Measurements from ENCODE around the gene ABCC1. TPM values are rescaled to one million over a fixed set of nuclear protein-coding genes. Genes with fewer than 3 reads are reported as not detected.
"Not testable (repeated sequence)": the region's sequence is repeated elsewhere in the genome, so short reads cannot be mapped to it uniquely, and the experiment has no call there.

ABCC1 gene
- total and polyA plus RNA-seq, 2 donors: 11.6 to 18.1 TPM

DNA sequence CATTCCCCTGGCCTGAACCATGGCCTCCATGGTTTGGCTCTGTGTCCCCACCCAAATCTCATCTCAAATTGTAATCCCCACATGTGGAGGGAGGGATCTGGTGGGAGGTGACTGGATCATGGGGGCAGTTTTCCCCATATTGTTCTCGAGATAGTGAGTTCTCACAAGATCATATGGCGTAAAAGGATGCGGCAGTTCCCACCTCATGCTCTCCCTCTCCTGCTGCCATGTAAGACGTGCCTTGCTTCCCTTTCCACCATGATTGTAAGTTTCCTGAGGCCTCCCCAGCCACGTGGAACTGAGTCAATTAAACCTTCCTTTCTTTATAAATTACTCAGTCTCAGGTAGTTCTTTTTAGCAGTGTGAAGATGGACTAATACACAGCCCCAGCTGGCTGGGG, 212.4 kb downstream of the ABCC1 start:
- not testable (repeated sequence) for H3K4me1 ChIP-seq (ENCODE audit: control insufficient read depth in 2 of 2, insufficient read depth in 2 of 2, low read length in 2 of 2); H3K27me3 ChIP-seq (ENCODE audit: control insufficient read depth in 2 of 2, insufficient read depth in 1 of 2, low read length in 1 of 2); H3K4me3 ChIP-seq (ENCODE audit: low read length in 2 of 2); H3K36me3 ChIP-seq (ENCODE audit: control insufficient read depth in 2 of 2, insufficient read depth in 2 of 2, low read length in 1 of 2); DNase-seq (ENCODE audit: low read depth in 6 of 9, low spot score in 9 of 9); H3K27ac ChIP-seq (ENCODE audit: low read depth in 1 of 2, low read length in 1 of 2)
- H3K9me3 ChIP-seq (ENCODE audit: control insufficient read depth in 2 of 2, insufficient read depth in 1 of 2, low read length in 1 of 2): peaks cover 2 to 16% of the 10 kb centered on the region in 2 donors
- 89% methylated on average over 5 of the region's 5 CpGs for WGBS

DNA sequence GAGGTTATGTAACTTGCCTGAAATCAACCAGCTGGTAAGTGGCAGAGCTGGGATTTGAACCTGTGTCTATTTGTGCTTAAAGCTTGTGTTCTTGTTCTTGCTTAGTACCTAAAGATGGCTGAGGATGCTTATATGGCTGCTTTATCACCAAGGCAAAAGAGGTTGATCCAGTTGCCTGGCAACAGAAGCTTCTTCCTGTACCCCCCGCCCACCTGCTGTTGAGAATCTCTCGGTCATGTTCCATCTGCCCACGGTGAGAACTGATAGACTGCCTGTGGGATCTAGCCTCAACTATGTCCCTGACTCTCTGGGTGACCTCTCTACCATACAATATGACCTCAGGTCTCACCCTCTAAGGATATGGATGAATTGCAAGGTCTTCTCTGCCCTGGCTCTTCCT, 213.2 kb downstream of the ABCC1 start:
- peak in 1 of 9 donors; percentile 22 for DNase-seq (ENCODE audit: low read depth in 6 of 9, low spot score in 9 of 9)
- no peaks in the 10 kb centered on the region for H3K27me3 ChIP-seq (ENCODE audit: control insufficient read depth in 2 of 2, insufficient read depth in 1 of 2, low read length in 1 of 2)
- H3K4me1 ChIP-seq (ENCODE audit: control insufficient read depth in 2 of 2, insufficient read depth in 2 of 2, low read length in 2 of 2): no peaks in the 10 kb centered on the region
- no peaks in the 10 kb centered on the region for H3K36me3 ChIP-seq (ENCODE audit: control insufficient read depth in 2 of 2, insufficient read depth in 2 of 2, low read length in 1 of 2)
- peaks cover 2 to 13% of the 10 kb centered on the region in 2 donors for H3K9me3 ChIP-seq (ENCODE audit: control insufficient read depth in 2 of 2, insufficient read depth in 1 of 2, low read length in 1 of 2)
- no peak overlapping the region for H3K4me3 ChIP-seq (ENCODE audit: low read length in 2 of 2)
- H3K27ac ChIP-seq (ENCODE audit: low read depth in 1 of 2, low read length in 1 of 2): no peak overlapping the region
- WGBS: 50% methylated on average over 3 of the region's 3 CpGs

DNA sequence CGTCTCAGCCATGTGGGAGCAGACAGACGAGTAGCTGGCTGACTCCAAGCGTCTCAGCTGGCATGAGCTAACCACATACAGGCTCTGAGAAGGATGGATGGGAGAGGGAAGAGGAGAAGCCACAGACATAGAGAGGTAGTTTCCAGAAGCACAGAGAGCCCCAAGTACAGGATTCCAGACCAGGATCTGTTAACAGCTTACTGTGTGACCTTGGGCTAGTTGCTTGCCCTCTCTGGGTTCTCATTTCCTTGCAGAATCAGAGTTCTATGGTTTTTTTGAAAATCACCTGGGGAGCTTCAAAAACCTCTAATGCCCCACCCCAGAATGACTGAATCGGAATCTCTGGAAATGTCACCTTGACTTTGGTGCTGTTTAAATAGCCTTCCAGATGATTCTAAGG, 213.7 kb downstream of the ABCC1 start:
- H3K27ac ChIP-seq (ENCODE audit: low read depth in 1 of 2, low read length in 1 of 2): peak overlapping the region in 1 of 2 donors; percentile 30
- H3K36me3 ChIP-seq (ENCODE audit: control insufficient read depth in 2 of 2, insufficient read depth in 2 of 2, low read length in 1 of 2): no peaks in the 10 kb centered on the region
- WGBS: 87% methylated on average over 4 of the region's 4 CpGs
- no peak overlapping the region for H3K4me3 ChIP-seq (ENCODE audit: low read length in 2 of 2)
- H3K4me1 ChIP-seq (ENCODE audit: control insufficient read depth in 2 of 2, insufficient read depth in 2 of 2, low read length in 2 of 2): no peaks in the 10 kb centered on the region
- H3K9me3 ChIP-seq (ENCODE audit: control insufficient read depth in 2 of 2, insufficient read depth in 1 of 2, low read length in 1 of 2): peaks cover 2 to 12% of the 10 kb centered on the region in 2 donors
- no peaks in the 10 kb centered on the region for H3K27me3 ChIP-seq (ENCODE audit: control insufficient read depth in 2 of 2, insufficient read depth in 1 of 2, low read length in 1 of 2)
- no peak for DNase-seq (ENCODE audit: low read depth in 6 of 9, low spot score in 9 of 9)

DNA sequence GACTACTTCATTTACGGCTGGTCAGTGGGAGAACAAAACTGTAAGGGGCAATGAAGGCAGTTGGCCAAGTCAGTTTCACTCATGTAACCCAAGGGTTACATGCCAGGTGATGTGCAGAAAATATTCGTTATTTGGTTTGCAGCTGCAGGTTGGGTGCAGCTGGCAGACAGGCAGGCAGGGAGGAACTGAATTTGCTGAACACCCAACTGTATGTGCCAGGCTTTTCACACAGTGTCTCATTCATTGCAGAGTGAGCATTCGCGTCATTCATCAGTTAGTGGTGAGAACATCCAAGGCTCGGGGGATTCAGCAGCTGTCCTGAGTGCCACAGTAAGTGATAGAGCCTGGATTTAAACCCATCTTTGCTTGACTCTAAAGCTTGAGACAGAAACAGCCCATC, 214.2 kb downstream of the ABCC1 start:
- H3K27me3 ChIP-seq (ENCODE audit: control insufficient read depth in 2 of 2, insufficient read depth in 1 of 2, low read length in 1 of 2): no peaks in the 10 kb centered on the region
- H3K27ac ChIP-seq (ENCODE audit: low read depth in 1 of 2, low read length in 1 of 2): no peak overlapping the region
- H3K9me3 ChIP-seq (ENCODE audit: control insufficient read depth in 2 of 2, insufficient read depth in 1 of 2, low read length in 1 of 2): peaks cover 2 to 12% of the 10 kb centered on the region in 2 donors
- H3K36me3 ChIP-seq (ENCODE audit: control insufficient read depth in 2 of 2, insufficient read depth in 2 of 2, low read length in 1 of 2): no peaks in the 10 kb centered on the region
- DNase-seq (ENCODE audit: low read depth in 6 of 9, low spot score in 9 of 9): peak in 1 of 9 donors; percentile 25
- no peak overlapping the region for H3K4me3 ChIP-seq (ENCODE audit: low read length in 2 of 2)
- no peaks in the 10 kb centered on the region for H3K4me1 ChIP-seq (ENCODE audit: control insufficient read depth in 2 of 2, insufficient read depth in 2 of 2, low read length in 2 of 2)
- 53% methylated on average over 5 of the region's 5 CpGs for WGBS

DNA sequence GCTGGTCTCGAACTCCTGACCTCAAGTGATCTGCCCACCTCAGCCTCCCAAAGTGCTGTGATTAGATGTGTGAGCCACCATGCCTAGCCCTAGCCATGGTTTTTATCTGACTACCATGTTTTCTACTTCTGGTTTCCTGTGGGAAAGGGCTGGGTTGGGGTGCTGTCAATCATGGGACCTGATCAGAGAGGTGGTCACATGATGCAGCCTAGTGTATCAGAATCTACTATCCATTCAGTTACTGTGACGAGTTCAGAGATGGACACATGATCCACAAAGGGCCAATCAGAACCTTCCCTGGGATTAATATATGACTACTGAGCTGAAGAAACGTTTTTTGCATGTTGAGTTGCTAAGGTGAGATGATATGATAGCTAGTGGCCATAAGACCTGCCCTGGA, 214.8 kb downstream of the ABCC1 start:
- WGBS: 93% methylated on average over 3 of the region's 3 CpGs
- no peaks in the 10 kb centered on the region for H3K36me3 ChIP-seq (ENCODE audit: control insufficient read depth in 2 of 2, insufficient read depth in 2 of 2, low read length in 1 of 2)
- H3K4me1 ChIP-seq (ENCODE audit: control insufficient read depth in 2 of 2, insufficient read depth in 2 of 2, low read length in 2 of 2): no peaks in the 10 kb centered on the region
- H3K9me3 ChIP-seq (ENCODE audit: control insufficient read depth in 2 of 2, insufficient read depth in 1 of 2, low read length in 1 of 2): peaks cover 2 to 8% of the 10 kb centered on the region in 2 donors
- no peak overlapping the region for H3K27ac ChIP-seq (ENCODE audit: low read depth in 1 of 2, low read length in 1 of 2)
- no peak overlapping the region for H3K4me3 ChIP-seq (ENCODE audit: low read length in 2 of 2)
- DNase-seq (ENCODE audit: low read depth in 6 of 9, low spot score in 9 of 9): no peak
- no peaks in the 10 kb centered on the region for H3K27me3 ChIP-seq (ENCODE audit: control insufficient read depth in 2 of 2, insufficient read depth in 1 of 2, low read length in 1 of 2)

DNA sequence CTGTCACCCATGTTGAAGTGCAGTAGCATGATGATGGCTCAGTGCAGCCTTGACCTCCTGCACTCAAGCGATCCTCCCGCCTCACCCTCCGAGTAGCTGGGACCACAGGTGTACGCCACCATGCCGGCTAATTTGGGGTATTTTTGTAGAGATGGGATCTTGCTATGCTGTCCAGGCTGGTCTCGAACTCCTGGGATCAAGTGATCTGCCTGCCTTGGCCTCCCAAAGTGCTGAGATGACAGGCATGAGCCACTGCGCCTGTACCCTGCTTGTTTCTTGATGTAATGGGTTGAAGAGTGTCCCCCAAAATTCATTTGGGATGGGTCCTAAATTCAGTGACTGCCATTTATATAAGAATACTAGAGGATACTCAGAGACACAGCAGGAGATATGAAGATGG, 216.7 kb downstream of the ABCC1 start:
- Histone ChIP-seq H3K9me3 (ENCODE audit: control insufficient read depth in 2 of 2, insufficient read depth in 1 of 2, low read length in 1 of 2) (no peaks in the 10 kb centered on the region), H3K27ac (ENCODE audit: low read depth in 1 of 2, low read length in 1 of 2) (no peak overlapping the region), H3K36me3 (ENCODE audit: control insufficient read depth in 2 of 2, insufficient read depth in 2 of 2, low read length in 1 of 2) (no peaks in the 10 kb centered on the region), H3K4me1 (ENCODE audit: control insufficient read depth in 2 of 2, insufficient read depth in 2 of 2, low read length in 2 of 2) (no peaks in the 10 kb centered on the region), H3K4me3 (ENCODE audit: low read length in 2 of 2) (no peak overlapping the region), H3K27me3 (ENCODE audit: control insufficient read depth in 2 of 2, insufficient read depth in 1 of 2, low read length in 1 of 2) (no peaks in the 10 kb centered on the region)
- 92% methylated on average over 7 of the region's 7 CpGs for WGBS
- DNase-seq (ENCODE audit: low read depth in 6 of 9, low spot score in 9 of 9): no peak

DNA sequence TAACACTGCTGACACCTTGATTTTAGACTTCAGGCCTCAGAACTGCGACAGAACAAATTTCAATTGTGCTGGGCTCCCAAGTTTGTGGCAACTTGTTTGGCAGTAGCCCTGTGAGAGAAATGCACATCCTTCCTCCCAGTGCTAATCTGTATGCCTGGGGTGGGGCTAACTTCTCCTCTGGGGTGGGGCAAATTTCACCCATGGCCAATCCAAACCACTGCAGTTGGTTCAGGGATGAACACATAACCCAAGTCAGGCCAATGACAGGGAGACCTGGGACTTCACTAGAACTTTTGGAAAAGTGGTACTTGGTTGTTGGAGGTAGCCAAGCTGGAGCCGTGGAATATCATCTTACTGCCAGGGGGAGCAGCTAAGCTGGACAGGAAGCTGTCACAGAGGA, 217.5 kb downstream of the ABCC1 start:
- Histone ChIP-seq H3K27me3 (ENCODE audit: control insufficient read depth in 2 of 2, insufficient read depth in 1 of 2, low read length in 1 of 2) (no peaks in the 10 kb centered on the region), H3K9me3 (ENCODE audit: control insufficient read depth in 2 of 2, insufficient read depth in 1 of 2, low read length in 1 of 2) (no peaks in the 10 kb centered on the region), H3K36me3 (ENCODE audit: control insufficient read depth in 2 of 2, insufficient read depth in 2 of 2, low read length in 1 of 2) (no peaks in the 10 kb centered on the region), H3K27ac (ENCODE audit: low read depth in 1 of 2, low read length in 1 of 2) (no peak overlapping the region), H3K4me3 (ENCODE audit: low read length in 2 of 2) (no peak overlapping the region), H3K4me1 (ENCODE audit: control insufficient read depth in 2 of 2, insufficient read depth in 2 of 2, low read length in 2 of 2) (no peaks in the 10 kb centered on the region)
- no peak for DNase-seq (ENCODE audit: low read depth in 6 of 9, low spot score in 9 of 9)
- 48% methylated on average over 2 of the region's 2 CpGs for WGBS

DNA sequence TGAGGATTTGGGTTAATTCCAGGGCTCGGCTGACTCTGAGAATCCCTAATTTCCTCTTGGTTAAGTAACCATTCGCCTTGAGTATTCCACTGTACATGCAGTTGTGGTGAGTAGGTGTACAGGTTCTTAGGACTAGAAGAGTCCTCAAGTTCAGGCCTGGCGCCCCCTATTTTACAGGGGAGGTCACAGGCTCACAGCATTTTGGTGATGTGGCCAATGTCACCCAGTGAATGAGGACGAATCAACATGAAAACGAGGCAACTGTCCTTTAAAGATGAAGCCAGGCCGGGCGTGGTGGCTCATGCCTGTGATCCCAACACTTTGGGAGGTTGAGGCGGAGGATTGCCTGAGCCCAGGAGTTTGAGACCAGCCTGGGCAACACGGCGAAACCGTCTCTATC, 218.5 kb downstream of the ABCC1 start:
- WGBS: 91% methylated on average over 11 of the region's 11 CpGs

DNA sequence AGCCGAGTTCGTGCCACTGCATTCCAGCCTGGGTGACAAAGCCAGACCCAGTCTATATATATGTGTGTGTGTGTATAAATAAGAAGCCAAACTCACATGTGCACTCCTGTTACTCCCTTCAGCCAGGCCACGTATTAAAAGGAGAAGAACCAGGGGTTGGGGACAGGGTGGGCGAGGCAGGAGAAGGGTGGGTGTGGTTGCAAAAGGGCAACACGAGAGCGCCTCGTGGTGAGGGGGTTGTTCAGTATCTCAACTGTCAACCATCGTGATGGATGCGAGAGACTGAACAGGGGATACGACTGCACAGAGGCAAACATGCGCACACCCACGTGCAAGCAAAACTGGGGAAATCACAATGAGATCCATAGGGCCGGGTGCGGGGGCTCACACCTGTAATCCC, 219.0 kb downstream of the ABCC1 start:
- no peaks in the 10 kb centered on the region for H3K4me1 ChIP-seq (ENCODE audit: control insufficient read depth in 2 of 2, insufficient read depth in 2 of 2, low read length in 2 of 2)
- H3K36me3 ChIP-seq (ENCODE audit: control insufficient read depth in 2 of 2, insufficient read depth in 2 of 2, low read length in 1 of 2): no peaks in the 10 kb centered on the region
- WGBS: 93% methylated on average over 14 of the region's 14 CpGs
- H3K27me3 ChIP-seq (ENCODE audit: control insufficient read depth in 2 of 2, insufficient read depth in 1 of 2, low read length in 1 of 2): no peaks in the 10 kb centered on the region
- H3K27ac ChIP-seq (ENCODE audit: low read depth in 1 of 2, low read length in 1 of 2): no peak overlapping the region
- H3K9me3 ChIP-seq (ENCODE audit: control insufficient read depth in 2 of 2, insufficient read depth in 1 of 2, low read length in 1 of 2): no peaks in the 10 kb centered on the region
- DNase-seq (ENCODE audit: low read depth in 6 of 9, low spot score in 9 of 9): no peak
- no peak overlapping the region for H3K4me3 ChIP-seq (ENCODE audit: low read length in 2 of 2)

More for the DNA sequence above, 218.5 kb downstream of the ABCC1 start:
- Histone ChIP-seq H3K4me1 (ENCODE audit: control insufficient read depth in 2 of 2, insufficient read depth in 2 of 2, low read length in 2 of 2) (no peaks in the 10 kb centered on the region), H3K27me3 (ENCODE audit: control insufficient read depth in 2 of 2, insufficient read depth in 1 of 2, low read length in 1 of 2) (no peaks in the 10 kb centered on the region), H3K36me3 (ENCODE audit: control insufficient read depth in 2 of 2, insufficient read depth in 2 of 2, low read length in 1 of 2) (no peaks in the 10 kb centered on the region), H3K4me3 (ENCODE audit: low read length in 2 of 2) (no peak overlapping the region), H3K9me3 (ENCODE audit: control insufficient read depth in 2 of 2, insufficient read depth in 1 of 2, low read length in 1 of 2) (no peaks in the 10 kb centered on the region), H3K27ac (ENCODE audit: low read depth in 1 of 2, low read length in 1 of 2) (no peak overlapping the region)
- no peak for DNase-seq (ENCODE audit: low read depth in 6 of 9, low spot score in 9 of 9)

DNA sequence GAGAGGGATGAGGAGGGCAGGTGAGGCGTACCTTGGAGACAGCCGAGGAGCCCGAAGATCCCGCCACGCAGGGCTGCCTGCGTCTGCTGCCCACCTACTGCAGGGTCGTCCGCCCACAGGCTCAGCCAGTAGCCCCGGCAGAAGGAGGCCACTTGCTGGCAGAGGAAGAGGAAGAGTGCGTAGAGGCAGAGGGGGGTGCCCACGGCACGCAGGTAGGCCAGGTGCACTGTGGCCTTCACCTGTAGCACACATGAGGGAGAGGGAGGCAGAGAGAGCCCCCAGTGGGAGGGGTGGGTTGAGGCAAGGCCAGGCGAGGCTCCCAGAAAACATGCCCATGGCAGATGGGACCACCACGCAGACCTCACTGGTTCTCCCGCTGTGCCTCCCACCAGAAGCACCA, 220.2 kb downstream of the ABCC1 start:
- H3K4me1 ChIP-seq (ENCODE audit: control insufficient read depth in 2 of 2, insufficient read depth in 2 of 2, low read length in 2 of 2): no peaks in the 10 kb centered on the region
- H3K27me3 ChIP-seq (ENCODE audit: control insufficient read depth in 2 of 2, insufficient read depth in 1 of 2, low read length in 1 of 2): no peaks in the 10 kb centered on the region
- H3K36me3 ChIP-seq (ENCODE audit: control insufficient read depth in 2 of 2, insufficient read depth in 2 of 2, low read length in 1 of 2): no peaks in the 10 kb centered on the region
- H3K9me3 ChIP-seq (ENCODE audit: control insufficient read depth in 2 of 2, insufficient read depth in 1 of 2, low read length in 1 of 2): no peaks in the 10 kb centered on the region
- H3K27ac ChIP-seq (ENCODE audit: low read depth in 1 of 2, low read length in 1 of 2): no peak overlapping the region
- no peak overlapping the region for H3K4me3 ChIP-seq (ENCODE audit: low read length in 2 of 2)
- DNase-seq (ENCODE audit: low read depth in 6 of 9, low spot score in 9 of 9): no peak
- 95% methylated on average over 15 of the region's 15 CpGs for WGBS
